Mononuclear cell (primary cell): Measurements from ENCODE around the gene FAM149B1. TPM values are rescaled to one million over a fixed set of nuclear protein-coding genes. Genes with fewer than 3 reads are reported as not detected.
"Not testable (repeated sequence)": the region's sequence is repeated elsewhere in the genome, so short reads cannot be mapped to it uniquely, and the experiment has no call there.

Source experiments
- H3K27me3 ChIP-seq: 2 replicates; pipeline ENCODE4 v1.6.0; 2011; ENCODE audit warnings: low read length, control low read depth; ENCODE audit not compliant: insufficient read depth
- H3K4me1 ChIP-seq: 2 replicates; pipeline ENCODE4 v1.5.1; 2011; ENCODE audit warnings: mild to moderate bottlenecking, low read length, control low read depth; ENCODE audit not compliant: insufficient read depth
- H3K4me3 ChIP-seq: 2 replicates; pipeline ENCODE4 v1.5.1; 2011; ENCODE audit warnings: mild to moderate bottlenecking, low read length, moderate library complexity
- H3K9me3 ChIP-seq: 2 replicates; pipeline ENCODE4 v1.5.1; 2011; ENCODE audit warnings: low read depth, mild to moderate bottlenecking, control low read depth, low read length
- total RNA-seq: library from RNA; depleted of rRNA; stranded (reverse); fragments of >200 nt; gene quantifications from one replicate; pipeline ENCODE4 v1.2.3, GENCODE V29; 2012

Gene FAM149B1
- total RNA-seq, 1 donor, result 8.6 TPM

DNA sequence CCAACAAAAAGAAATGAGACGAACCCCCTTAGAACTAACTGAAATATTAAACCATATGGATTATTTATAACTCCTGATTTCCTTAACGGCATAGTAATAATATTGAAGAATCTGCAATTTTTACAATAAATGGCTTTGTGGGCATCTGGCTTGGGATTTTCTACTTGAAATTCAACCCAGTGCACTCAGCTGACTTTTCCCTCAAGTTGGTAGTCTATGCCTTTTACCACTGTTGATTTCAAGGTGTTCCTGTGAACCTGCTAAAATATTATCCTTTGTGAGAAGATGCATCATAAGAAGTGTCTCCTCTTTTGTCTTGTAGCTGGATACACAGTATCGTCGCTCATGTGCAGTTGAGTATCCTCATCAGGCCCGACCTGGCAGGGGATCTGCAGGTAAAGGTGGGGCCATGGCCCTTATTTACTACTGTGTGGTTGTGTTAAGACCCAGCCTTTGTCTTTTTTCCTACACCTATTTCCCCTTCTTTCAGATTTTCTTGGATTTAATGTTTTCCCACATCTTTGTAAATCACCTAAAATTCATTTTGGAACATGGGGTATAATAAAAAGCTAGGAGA, 71.2 kb downstream of the FAM149B1 start:
- H3K4me3 ChIP-seq, result no peak overlapping the region
- H3K27me3 ChIP-seq, result no peaks in the 10 kb centered on the region
- H3K9me3 ChIP-seq, result no peaks in the 10 kb centered on the region
- H3K4me1 ChIP-seq, result peaks cover 1% of the 10 kb centered on the region

DNA sequence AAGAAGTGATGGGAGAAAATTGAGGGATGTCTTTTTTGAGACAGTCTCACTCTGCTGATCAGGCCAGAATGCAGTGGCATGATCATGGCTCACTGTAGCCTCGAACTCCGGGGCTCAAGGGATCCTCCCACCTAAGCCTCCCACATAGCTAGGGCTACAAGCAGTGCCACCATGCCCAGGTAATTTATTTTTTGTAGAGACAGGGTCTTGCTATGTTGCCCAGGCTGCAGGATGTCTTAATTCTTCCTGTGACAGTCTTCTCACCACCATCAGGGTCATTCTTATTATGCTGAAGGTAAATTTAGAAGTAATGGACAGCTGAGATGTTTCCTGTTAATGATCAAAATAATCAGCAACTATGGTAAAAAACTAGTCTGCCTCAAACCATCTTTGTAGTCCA, 72.0 kb downstream of the FAM149B1 start:
- Histone ChIP-seq H3K4me3 (no peak overlapping the region), H3K9me3 (no peaks in the 10 kb centered on the region), H3K27me3 (no peaks in the 10 kb centered on the region)

DNA sequence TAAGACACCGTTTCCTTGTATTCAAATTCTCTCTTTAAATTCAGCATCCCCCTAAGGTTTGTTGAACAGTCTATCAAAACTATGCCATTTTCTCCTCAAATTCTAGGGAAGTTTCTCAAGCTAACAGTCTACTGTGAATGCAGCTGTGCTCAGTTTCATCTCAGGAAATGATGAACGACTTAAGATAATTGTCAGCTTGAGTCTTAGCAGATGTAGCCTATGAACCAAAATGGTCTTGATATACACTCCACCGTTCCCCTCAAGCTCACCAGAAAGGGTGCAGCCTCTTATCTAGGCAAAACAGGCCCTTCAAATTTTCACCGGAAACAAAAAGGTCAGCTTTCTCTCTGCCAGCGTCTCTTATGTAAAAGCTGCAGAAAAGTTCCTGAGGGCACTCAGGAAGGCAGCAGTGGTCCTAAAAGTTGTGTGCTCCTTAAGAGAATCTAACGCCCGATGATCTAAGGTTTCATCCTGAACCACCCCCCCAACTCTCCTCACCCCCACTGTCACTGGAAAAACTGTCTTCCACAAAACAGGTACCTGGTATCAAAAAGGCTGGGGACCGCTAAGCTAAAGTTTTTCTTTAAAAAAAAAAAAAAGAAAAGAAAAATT, 77.1 kb downstream of the FAM149B1 start:
- H3K9me3 ChIP-seq, result no peaks in the 10 kb centered on the region
- H3K4me1 ChIP-seq, result peaks cover 36% of the 10 kb centered on the region
- no peak overlapping the region for H3K4me3 ChIP-seq
- H3K27me3 ChIP-seq, result no peaks in the 10 kb centered on the region

More for the DNA sequence above, 72.0 kb downstream of the FAM149B1 start:
- H3K4me1 ChIP-seq, result peaks cover 10% of the 10 kb centered on the region

DNA sequence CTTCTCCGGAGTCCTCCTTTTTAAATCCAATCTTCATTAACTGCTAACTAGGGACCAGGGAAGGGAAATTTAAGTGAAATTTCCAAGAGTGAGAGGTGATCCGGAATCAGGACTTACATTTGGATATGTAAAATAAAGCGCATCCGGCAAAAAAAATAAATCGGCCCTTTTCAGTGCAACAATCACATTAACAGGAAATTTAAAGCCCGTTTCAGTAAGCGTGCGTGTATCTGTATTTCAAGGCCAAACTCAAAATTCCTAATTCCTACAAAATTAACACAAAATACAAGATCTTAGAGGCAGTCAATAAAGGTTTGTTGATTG, 78.4 kb downstream of the FAM149B1 start:
- no peaks in the 10 kb centered on the region for H3K27me3 ChIP-seq
- peak overlapping the region; percentile 79 for H3K4me3 ChIP-seq

DNA sequence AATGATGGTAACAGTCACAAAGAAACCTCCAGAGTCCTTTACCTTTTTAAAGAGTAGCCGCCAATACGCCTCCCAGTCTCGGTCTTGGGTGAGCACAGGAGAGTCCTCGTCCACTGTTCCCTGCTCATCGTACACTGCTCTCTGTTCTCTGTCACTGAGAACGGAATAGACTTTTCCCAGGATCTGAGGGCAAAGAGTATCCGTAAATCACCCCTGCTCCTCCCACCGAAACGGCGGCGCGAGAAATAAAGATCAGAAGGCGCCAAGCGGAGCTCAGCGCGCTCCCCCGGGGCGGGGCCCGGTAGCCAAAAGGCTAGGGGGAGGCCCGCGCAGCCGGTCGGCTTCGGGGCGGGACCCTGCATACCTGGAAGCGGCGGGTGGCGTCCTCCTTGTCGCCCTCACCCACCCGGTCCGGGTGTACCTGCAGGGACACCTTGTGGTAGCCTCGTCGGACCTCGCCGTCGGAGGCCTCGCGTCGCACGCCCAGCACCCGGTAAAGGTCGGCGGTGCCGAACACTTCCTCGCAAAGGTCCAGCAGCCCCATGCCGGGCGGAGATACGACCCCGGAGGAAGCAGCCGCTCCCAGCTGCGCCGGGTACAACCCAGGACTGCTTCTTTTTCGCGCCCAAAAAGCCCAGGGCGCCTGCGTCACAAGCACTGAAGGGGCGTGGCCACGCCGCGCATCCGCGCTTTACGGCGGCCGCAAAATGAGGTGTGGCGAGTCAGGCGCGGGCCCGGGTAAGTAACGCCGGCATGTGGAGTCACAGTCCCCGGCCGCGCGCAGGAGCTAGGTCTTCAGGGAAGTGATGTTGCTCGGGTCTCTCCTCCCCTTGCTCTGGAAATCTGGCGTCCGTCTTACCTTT, 79.0 kb downstream of the FAM149B1 start, which contains the start of gene DNAJC9:
DNAJC9 (minus strand) TSS at position 610 of the 863 bp plus-strand sequence; CDS start at position 544, 66 bp downstream.
- peak within 1 kb of the TSS; percentile 79 for H3K4me3 ChIP-seq
- H3K4me1 ChIP-seq, result peaks cover 49% of the 10 kb centered on the region
- no peaks in the 10 kb centered on the region for H3K27me3 ChIP-seq
- H3K9me3 ChIP-seq, result no peaks in the 10 kb centered on the region

More for the DNA sequence above, 78.4 kb downstream of the FAM149B1 start:
- peaks cover 43% of the 10 kb centered on the region for H3K4me1 ChIP-seq
- H3K9me3 ChIP-seq, result no peaks in the 10 kb centered on the region

DNA sequence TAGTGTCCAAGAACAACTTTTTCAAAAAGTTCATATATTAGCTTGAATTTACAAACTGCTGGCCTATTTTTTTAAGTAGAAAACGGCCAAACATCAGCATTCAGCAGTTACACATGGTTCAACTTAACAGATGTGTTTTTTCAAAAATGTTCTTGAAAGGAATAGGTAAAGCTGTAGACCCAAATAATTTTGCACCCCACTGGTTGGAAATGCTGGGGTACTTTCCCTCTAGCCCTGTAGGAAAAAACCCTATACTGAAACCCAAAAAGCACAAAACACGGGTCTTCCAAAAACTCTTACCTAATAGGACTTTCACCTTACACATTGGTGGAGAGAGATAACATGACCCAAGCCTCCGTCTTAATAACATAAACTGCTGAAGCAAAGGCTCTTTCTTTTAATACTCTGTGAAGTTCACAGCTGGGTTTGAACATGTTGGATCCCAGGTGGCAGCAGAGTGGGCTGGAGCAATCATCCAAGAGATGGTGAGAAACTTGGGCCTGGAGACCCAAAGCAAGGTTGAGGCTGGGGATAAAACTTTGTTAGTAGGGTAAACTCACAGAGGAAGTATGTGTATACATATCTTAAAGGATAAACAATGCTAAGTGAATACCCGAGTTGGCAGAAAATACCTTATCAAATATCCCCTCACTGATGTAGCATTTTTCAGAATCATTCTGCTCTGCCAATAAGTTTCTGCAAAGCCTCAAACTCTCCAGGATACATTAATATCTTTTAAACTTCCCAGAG, 79.8 kb downstream of the FAM149B1 start:
- H3K9me3 ChIP-seq, result no peaks in the 10 kb centered on the region
- H3K4me1 ChIP-seq, result peaks cover 51% of the 10 kb centered on the region
- H3K27me3 ChIP-seq, result no peaks in the 10 kb centered on the region
- peak overlapping the region; percentile 79 for H3K4me3 ChIP-seq

DNA sequence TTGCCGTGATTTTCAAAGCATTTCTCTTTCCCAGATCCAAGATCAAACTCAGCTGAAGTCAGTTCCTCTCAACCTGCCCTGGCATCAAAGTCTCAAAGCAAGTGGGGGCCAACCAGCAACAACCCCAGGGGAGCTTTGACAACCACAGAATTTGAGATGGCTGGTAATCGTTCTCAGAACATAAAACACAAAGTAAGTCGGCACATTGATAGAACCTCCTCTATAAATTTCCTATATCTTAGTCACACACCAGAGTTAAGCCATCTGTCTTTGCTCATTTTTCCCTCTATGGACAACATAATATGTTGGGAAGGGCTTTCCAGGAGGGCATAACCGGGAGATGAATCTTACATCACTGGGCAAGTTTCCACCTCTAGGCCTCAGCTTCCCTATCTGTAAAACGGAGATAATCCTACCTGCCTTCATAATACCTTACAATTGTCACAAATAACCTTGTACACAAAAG, 80.4 kb downstream of the FAM149B1 start:
- Histone ChIP-seq H3K9me3 (no peaks in the 10 kb centered on the region), H3K4me3 (no peak overlapping the region), H3K4me1 (peaks cover 55% of the 10 kb centered on the region), H3K27me3 (no peaks in the 10 kb centered on the region)

DNA sequence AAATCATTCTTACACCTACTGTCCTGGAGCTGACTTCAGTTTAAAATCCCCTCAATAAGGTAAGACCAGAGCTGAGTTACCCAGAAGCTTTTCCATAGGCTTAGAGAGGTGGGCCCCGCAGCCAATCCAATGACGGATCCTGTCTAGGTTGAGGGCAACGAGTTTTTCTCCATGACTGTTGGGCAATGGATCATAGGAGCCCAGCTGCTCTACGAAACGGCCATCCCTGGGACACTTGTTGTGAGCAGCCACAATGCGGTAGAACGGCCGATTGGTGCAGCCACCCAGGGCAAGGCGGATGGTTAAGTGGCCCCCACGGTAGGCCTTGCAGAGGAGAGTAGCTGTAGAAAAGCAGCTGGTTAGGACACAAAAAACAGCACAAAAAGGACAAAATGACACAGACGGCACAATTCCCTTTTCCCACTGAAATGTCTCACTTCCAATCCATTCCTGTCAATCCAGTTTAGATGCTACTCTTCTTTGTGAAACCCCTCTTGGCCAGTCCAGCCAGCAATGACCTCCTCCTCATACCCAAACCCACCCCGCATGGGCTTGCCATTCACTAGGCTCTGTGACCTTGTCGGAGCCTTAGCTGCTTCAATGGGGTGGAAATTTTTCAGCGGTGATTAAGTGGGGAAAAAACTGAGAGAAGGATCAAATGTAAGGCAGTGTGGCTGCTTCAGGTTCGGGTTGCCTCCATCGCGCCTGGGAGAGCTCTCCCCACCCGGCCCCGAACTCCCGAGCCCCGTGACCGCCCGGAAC, 83.9 kb downstream of the FAM149B1 start:
- Histone ChIP-seq H3K4me3 (peak overlapping the region; percentile 76), H3K9me3 (no peaks in the 10 kb centered on the region), H3K27me3 (no peaks in the 10 kb centered on the region), H3K4me1 (peaks cover 36% of the 10 kb centered on the region)

DNA sequence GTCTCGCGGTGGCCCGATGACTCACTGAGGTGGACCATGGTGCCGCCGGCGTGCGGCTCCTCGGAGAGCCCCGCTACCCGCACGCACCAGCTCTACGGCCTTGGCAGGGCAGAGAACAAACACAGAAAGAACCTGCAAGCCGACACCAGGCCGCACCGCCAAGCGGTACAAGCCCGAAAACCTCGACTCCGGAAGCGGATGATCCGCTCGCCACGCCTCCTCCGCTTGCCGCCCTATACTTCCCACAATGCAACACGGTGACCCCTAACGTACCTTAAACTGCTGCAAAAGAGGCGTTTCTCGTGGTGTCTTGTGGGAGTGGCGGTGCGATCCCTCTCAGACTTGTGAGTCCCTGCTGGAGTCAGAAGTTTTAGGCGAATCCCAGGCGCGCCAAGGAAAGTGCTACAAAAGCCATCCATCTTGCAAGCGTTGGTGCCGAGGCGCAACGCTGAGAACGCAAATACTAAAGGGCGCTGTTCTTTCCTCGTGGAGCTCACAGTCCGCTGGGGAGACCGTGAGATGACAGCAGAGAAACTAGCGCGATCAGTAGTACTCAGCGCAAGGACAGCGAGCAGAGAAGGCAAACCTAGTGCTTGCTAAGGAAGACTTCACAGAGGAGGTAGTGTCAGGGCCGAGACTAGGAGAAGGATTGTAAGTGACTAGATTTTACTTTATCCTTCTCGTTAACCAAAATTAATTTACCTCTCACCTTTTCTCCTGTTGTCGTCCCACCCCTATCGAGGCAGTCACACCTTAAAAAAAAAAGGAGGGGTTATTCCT, 84.7 kb downstream of the FAM149B1 start, which contains the start of gene MRPS16:
MRPS16 (minus strand) TSS at position 200 of the 780 bp plus-strand sequence; CDS start at position 38, 162 bp downstream.
- Histone ChIP-seq H3K9me3 (no peaks in the 10 kb centered on the region), H3K4me3 (peak within 1 kb of the TSS; percentile 76), H3K4me1 (peaks cover 33% of the 10 kb centered on the region), H3K27me3 (no peaks in the 10 kb centered on the region)

DNA sequence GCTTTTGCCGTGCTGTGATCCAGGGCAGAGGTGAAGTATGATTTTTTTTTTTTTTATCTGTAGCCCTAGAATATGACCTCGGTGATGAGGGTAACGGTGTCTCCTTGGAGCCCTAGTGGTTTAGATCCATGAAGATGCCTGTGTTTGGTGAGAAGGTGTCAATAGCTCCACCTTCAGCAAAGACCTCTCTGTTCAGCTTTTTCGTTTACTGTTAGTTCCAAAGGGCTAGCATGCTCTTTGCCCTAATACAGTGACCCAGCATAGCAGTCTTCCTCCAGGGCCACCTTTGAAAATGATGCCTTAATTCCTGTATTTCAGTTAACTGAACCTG, 85.3 kb downstream of the FAM149B1 start:
- no peaks in the 10 kb centered on the region for H3K9me3 ChIP-seq
- peaks cover 28% of the 10 kb centered on the region for H3K4me1 ChIP-seq
- H3K27me3 ChIP-seq, result no peaks in the 10 kb centered on the region
- peak overlapping the region; percentile 76 for H3K4me3 ChIP-seq

DNA sequence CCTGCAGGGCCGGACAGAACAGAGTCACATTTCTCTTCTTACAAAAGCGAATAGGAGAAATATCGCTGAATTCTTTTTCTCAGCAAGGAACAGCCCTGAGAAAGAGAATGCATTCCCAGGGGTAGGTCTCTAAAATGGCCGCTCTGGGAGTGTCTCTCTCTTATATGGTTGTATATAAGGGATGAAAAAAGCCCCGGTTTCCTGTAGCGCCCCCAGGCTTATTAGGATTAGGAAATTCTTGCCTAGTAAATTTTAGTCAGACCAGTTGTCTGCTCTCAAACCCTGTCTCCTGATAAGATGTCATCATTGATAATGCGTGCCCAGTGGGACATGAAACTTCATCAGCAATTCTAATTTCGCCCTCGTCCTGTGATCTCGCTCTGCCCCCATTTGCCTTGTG, 90.7 kb downstream of the FAM149B1 start:
- not testable (repeated sequence) for H3K4me3 ChIP-seq, H3K9me3 ChIP-seq, H3K4me1 ChIP-seq, H3K27me3 ChIP-seq

DNA sequence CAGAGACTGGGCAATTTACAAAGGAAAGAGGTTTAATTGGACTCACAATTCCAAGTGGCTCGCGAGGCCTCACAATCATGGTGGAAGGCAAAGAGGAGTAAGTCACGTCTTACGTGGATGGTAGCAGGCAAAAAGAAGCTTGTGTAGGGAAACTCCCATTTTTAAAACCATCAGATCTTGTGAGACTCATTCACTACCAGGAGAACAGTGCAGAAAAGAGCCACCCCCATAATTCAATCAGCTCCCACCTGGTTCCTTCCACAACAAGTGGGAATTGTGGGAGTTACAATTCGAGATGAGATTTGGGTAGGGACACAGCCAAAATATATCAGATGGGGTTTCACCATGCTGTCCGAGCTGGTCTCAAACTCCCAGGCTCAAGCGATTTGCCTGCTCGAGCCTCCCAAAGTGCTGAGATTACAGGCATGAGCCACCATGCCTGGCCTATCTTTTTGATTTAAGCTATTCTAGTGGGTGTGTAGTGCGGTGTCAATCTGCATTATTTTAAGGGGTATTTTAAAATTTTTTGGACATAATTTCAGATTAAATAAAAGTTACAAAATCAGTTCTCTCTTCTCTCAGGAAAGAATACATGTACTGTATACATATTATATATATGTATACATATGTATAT, 93.6 kb downstream of the FAM149B1 start:
- H3K9me3 ChIP-seq, result no peaks in the 10 kb centered on the region
- no peak overlapping the region for H3K4me3 ChIP-seq
- H3K27me3 ChIP-seq, result no peaks in the 10 kb centered on the region
- no peaks in the 10 kb centered on the region for H3K4me1 ChIP-seq

DNA sequence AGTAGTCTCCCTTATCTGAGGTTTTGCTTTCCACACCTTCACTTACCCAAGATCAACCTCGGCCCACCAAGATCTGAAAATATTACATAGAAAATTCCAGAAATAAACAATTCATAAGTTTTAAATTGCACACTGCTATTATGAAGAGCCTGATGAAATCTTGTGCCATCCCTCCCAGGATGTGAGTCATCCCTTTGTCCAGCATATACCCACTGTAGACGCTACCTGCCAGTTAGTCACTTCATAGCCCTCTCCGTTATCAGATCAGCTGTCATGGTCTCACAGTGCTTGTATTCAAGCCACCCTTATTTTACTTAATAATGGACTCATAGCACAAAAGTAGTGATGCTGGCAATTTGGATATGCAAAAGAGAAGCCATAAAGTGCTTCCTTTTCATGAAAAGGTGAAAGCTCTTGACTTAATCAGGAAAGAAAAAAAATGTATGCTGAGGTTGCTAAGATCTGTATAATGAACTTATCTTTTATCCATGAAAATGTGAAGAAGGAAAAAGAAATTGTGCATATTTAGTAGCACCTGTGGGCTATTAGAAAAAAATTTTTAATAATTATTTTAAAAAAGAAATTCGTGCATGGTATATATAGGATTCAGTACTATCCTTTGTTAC, 94.3 kb downstream of the FAM149B1 start:
- H3K4me1 ChIP-seq, result no peaks in the 10 kb centered on the region
- H3K9me3 ChIP-seq, result no peaks in the 10 kb centered on the region

More for the DNA sequence above, 94.3 kb downstream of the FAM149B1 start:
- Histone ChIP-seq H3K27me3 (no peaks in the 10 kb centered on the region), H3K4me3 (no peak overlapping the region)
